Cardiac fibroblast (primary cell): Measurements from ENCODE around the gene TTC3.

Experiments used
- DNase-seq, 2 donors: peaks; one replicate each; pipeline versions ENCODE4 v3.0.0 to v3.0.0-alpha.2; 2010; ENCODE audit warnings: low read depth in 2 of 2
- H3K4me3 ChIP-seq, 2 donors: replicated peaks in 1 of 2; 1 replicate in 1 of 2; 2 replicates in 1 of 2; pipeline ENCODE4 v1.5.1; 2011; ENCODE audit warnings: low read depth in 2 of 2, low read length in 2 of 2, mild to moderate bottlenecking in 2 of 2, moderate library complexity in 1 of 2
- CTCF ChIP-seq: IDR thresholded peaks from one replicate; pipeline ENCODE4 v1.5.1; 2011; ENCODE audit warnings: low read depth, mild to moderate bottlenecking, low read length, inconsistent platforms

The TTC3 gene

GRCh38 chr21:37065561-37066177, 7.4 kb upstream of the TTC3 start:
- no peak for DNase-seq
- no peak for TF ChIP-seq CTCF
- no peak overlapping the region for H3K4me3 ChIP-seq

GRCh38 chr21:37071561-37072273, 1.3 kb upstream of the TTC3 start:
- TF ChIP-seq CTCF, result no peak
- peak; percentile 86 to 87 for DNase-seq

GRCh38 chr21:37072274-37072987, 623 bp upstream of the TTC3 start:
- peak in 1 of 2 donors; percentile 79 for DNase-seq
- no peak for TF ChIP-seq CTCF

More at GRCh38 chr21:37071561-37072273, 1.3 kb upstream of the TTC3 start:
- H3K4me3 ChIP-seq, result peak overlapping the region; percentile 64 to 69

GRCh38 chr21:37073417-37074196, 553 bp downstream of the TTC3 start:
- DNase-seq, result peak; percentile 28 to 48
- H3K4me3 ChIP-seq, result peak overlapping the region; percentile 97 to 98
- no peak for TF ChIP-seq CTCF

More at GRCh38 chr21:37072274-37072987, 623 bp upstream of the TTC3 start:
- peak overlapping the region; percentile 64 to 69 for H3K4me3 ChIP-seq

GRCh38 chr21:37074197-37074510, 1.1 kb downstream of the TTC3 start:
- no peak for TF ChIP-seq CTCF
- H3K4me3 ChIP-seq, result peak overlapping the region; percentile 97 to 98
- DNase-seq, result no peak

- no peak for DNase-seq
- H3K4me3 ChIP-seq, result peak overlapping the region; percentile 97 to 98
- no peak for TF ChIP-seq CTCF
These were observed 1.5 kb downstream of the TTC3 start for GRCh38 chr21:37074546-37074945.
